Neural cell (in vitro differentiated cells): Measurements from ENCODE around the gene ABCA2.

Experiments used
- CTCF ChIP-seq: fragments of 450-650 bp; IDR thresholded peaks from 2 replicates; pipeline ENCODE4 v1.5.1; 2014; ENCODE audit warnings: antibody characterized with exemption, mild to moderate bottlenecking, moderate library complexity; ENCODE audit not compliant: poor library complexity, severe bottlenecking
- EP300 ChIP-seq: fragments of 450-650 bp; conservative IDR thresholded peaks from 2 replicates; pipeline ENCODE4 v1.6.1; 2014; ENCODE audit warnings: antibody characterized with exemption, mild to moderate bottlenecking, moderate library complexity; ENCODE audit not compliant: poor library complexity, severe bottlenecking
- EZH2 ChIP-seq: fragments of 200-600, 300-800 bp; shearing (Covaris generic), sonication (generic); IDR thresholded peaks from 2 replicates; pipeline ENCODE4 v1.6.1; 2014; ENCODE audit warnings: antibody characterized with exemption, low read length, borderline replicate concordance, mild to moderate bottlenecking; ENCODE audit not compliant: insufficient read depth, poor library complexity, severe bottlenecking
- MXI1 ChIP-seq: fragments of 450-650 bp; conservative IDR thresholded peaks from 2 replicates; pipeline ENCODE4 v1.6.1; 2014; ENCODE audit warnings: antibody characterized with exemption, mild to moderate bottlenecking; ENCODE audit not compliant: poor library complexity, severe bottlenecking

GRCh38 chr9:136985853-136986252 lies 42.2 kb downstream of the ABCA2 start:
- TF ChIP-seq EP300 (no peak), CTCF (no peak), MXI1 (no peak), EZH2 (no peak)
